Left lung (tissue), 10 donors: ENCODE measurements around the gene KRTAP5-3. TPM values are rescaled to one million over a fixed set of nuclear protein-coding genes. Genes with fewer than 3 reads are reported as not detected.
A peak's percentile ranks its signal among the peaks of the same experiment; 100 is the strongest.

ENCODE experiments used
- ATAC-seq: fragments of 200-7000 bp; cut with Tn5 transposase; one replicate; pipeline ENCODE4 v1.9.1; 2020; ENCODE audit warnings: moderate library complexity
- DNase-seq, 4 donors: peaks; one replicate each; pipeline ENCODE4 v3.0.0-alpha.2; 2013 to 2020
- H3K27ac ChIP-seq, 2 donors: fragments of 200-600 bp; sonication (generic) in 1 of 2; one replicate each; pipeline versions ENCODE4 v1.5.0 to v1.8.0; 2020 to 2021
- H3K27me3 ChIP-seq, 2 donors: fragments of 200-600 bp; sonication (generic) in 1 of 2; one replicate each; pipeline versions ENCODE4 v1.5.0 to v1.8.0; 2020 to 2021
- H3K36me3 ChIP-seq, 2 donors: fragments of 200-600 bp; sonication (generic) in 1 of 2; one replicate each; pipeline versions ENCODE4 v1.5.0 to v1.8.0; 2020 to 2021
- H3K4me1 ChIP-seq, 2 donors: fragments of 200-600 bp; one replicate each; pipeline ENCODE4 v1.8.0; 2021
- H3K4me3 ChIP-seq, 2 donors: fragments of 200-600 bp; sonication (generic) in 1 of 2; one replicate each; pipeline versions ENCODE4 v1.5.0 to v1.8.0; 2020 to 2021; ENCODE audit warnings: mild to moderate bottlenecking in 1 of 2
- H3K9me3 ChIP-seq, 2 donors: fragments of 200-600 bp; sonication (generic) in 1 of 2; one replicate each; pipeline versions ENCODE4 v1.5.0 to v1.8.0; 2020 to 2021
- CTCF ChIP-seq, 2 donors: fragments of 200-600 bp; sonication (generic) in 1 of 2; IDR thresholded peaks; one replicate each; pipeline versions ENCODE4 v1.5.0 to v1.8.0; 2021; ENCODE audit warnings: antibody characterized with exemption in 2 of 2
- intact Hi-C, 2 donors: fragments of 100-400 bp; cut with DNase I; formaldehyde crosslinking; loops; one replicate each; pipeline versions ENCODE4 v1.11.2 to v1.14.2; 2022
- polyA plus RNA-seq, 6 donors: library from polyadenylated mRNA; unstranded; fragments of 120-200 nt; gene quantifications; one replicate each; pipeline ENCODE4 v1.2.1, GENCODE V29; 2013; ENCODE audit not compliant: insufficient read length in 6 of 6
- total RNA-seq, 2 donors: library from RNA; stranded (reverse); fragmentation: NEBNext Ultra II Directional; extraction: Animal tissue kit (Norgen Biotek cat#: 25700); gene quantifications; one replicate each; pipeline ENCODE4 v1.2.1, GENCODE V29; 2021
- donor health status: DM: no; HTN: yes; CAD: no.
- donor health status: DM: no; HTN: no; CAD: no.

KRTAP5-3 gene
- total and polyA plus RNA-seq, 8 donors = not detected

GRCh38 chr11:1571760-1572196, 36.5 kb downstream of the KRTAP5-3 start:
- H3K27me3 ChIP-seq = peaks cover 3 to 81% of the 10 kb centered on the region in 2 donors
- H3K4me3 ChIP-seq = peak overlapping the region; percentile 47 to 48
- H3K27ac ChIP-seq = no peak overlapping the region
- H3K9me3 ChIP-seq = no peaks in the 10 kb centered on the region
- peak in 1 of 4 donors; percentile 68 for DNase-seq
- H3K4me1 ChIP-seq = peaks cover 8 to 34% of the 10 kb centered on the region in 2 donors
- no peak for TF ChIP-seq CTCF (IDR thresholded peaks at IDR 0.05)
- intact Hi-C loops = no loop called here
- no peaks in the 10 kb centered on the region for H3K36me3 ChIP-seq
- ATAC-seq = no peak

- Histone ChIP-seq H3K4me1 (peaks cover 8 to 34% of the 10 kb centered on the region in 2 donors), H3K9me3 (no peaks in the 10 kb centered on the region), H3K27ac (peak overlapping the region in 1 of 2 donors; percentile 13), H3K27me3 (peaks cover 3 to 76% of the 10 kb centered on the region in 2 donors), H3K4me3 (peak overlapping the region; percentile 47 to 48), H3K36me3 (no peaks in the 10 kb centered on the region)
- intact Hi-C loops = no loop called here
- TF ChIP-seq CTCF (IDR thresholded peaks at IDR 0.05) = no peak
- no peak for ATAC-seq
- peak in 2 of 4 donors; percentile 30 to 74 for DNase-seq
These were observed 37.1 kb downstream of the KRTAP5-3 start for GRCh38 chr11:1570896-1571759.

- no peak for TF ChIP-seq CTCF (IDR thresholded peaks at IDR 0.05)
- DNase-seq = peak in 1 of 4 donors; percentile 30
- intact Hi-C loops = no loop called here
- no peaks in the 10 kb centered on the region for H3K9me3 ChIP-seq
- no peak overlapping the region for H3K27ac ChIP-seq
- H3K27me3 ChIP-seq = peaks cover 3 to 72% of the 10 kb centered on the region in 2 donors
- peaks cover 0 to 2% of the 10 kb centered on the region in 2 donors for H3K36me3 ChIP-seq
- peak overlapping the region; percentile 47 to 48 for H3K4me3 ChIP-seq
- ATAC-seq = no peak
- peaks cover 8 to 34% of the 10 kb centered on the region in 2 donors for H3K4me1 ChIP-seq
These were observed 37.8 kb downstream of the KRTAP5-3 start for GRCh38 chr11:1570531-1570895.

GRCh38 chr11:1570001-1570453, 38.2 kb downstream of the KRTAP5-3 start:
- peak in 1 of 4 donors; percentile 31 for DNase-seq
- no peak for TF ChIP-seq CTCF (IDR thresholded peaks at IDR 0.05)
- Histone ChIP-seq H3K36me3 (peaks cover 0 to 5% of the 10 kb centered on the region in 2 donors), H3K4me1 (peaks cover 8 to 34% of the 10 kb centered on the region in 2 donors), H3K9me3 (no peaks in the 10 kb centered on the region), H3K27me3 (peaks cover 3 to 68% of the 10 kb centered on the region in 2 donors), H3K27ac (no peak overlapping the region), H3K4me3 (no peak overlapping the region)
- intact Hi-C loops = no loop called here
- ATAC-seq = no peak

GRCh38 chr11:1569251-1569780, 38.9 kb downstream of the KRTAP5-3 start:
- peaks cover 3 to 67% of the 10 kb centered on the region in 2 donors for H3K27me3 ChIP-seq
- ATAC-seq (no peak), DNase-seq (peak in 1 of 4 donors; percentile 74)
- no peak overlapping the region for H3K27ac ChIP-seq
- peaks cover 0 to 5% of the 10 kb centered on the region in 2 donors for H3K36me3 ChIP-seq
- no peaks in the 10 kb centered on the region for H3K9me3 ChIP-seq
- peaks cover 6 to 30% of the 10 kb centered on the region in 2 donors for H3K4me1 ChIP-seq
- no peak for TF ChIP-seq CTCF (IDR thresholded peaks at IDR 0.05)
- intact Hi-C loops = no loop called here
- H3K4me3 ChIP-seq = no peak overlapping the region
